Sigmoid colon (tissue), 7 donors: ENCODE measurements around the gene TXLNB. TPM values are rescaled to one million over a fixed set of nuclear protein-coding genes. Genes with fewer than 3 reads are reported as not detected.

ENCODE experiments used
- DNase-seq: peaks from one replicate; pipeline ENCODE4 v3.0.0-alpha.2; 2019
- H3K27ac ChIP-seq, 4 donors: fragments of 200-600 bp; sonication (generic); one replicate each; pipeline ENCODE4 v1.5.1; 2016 to 2019; ENCODE audit warnings: mild to moderate bottlenecking in 1 of 4
- H3K27me3 ChIP-seq, 3 donors: fragments of 200-600 bp; sonication (generic); one replicate each; pipeline ENCODE4 v1.5.1; 2019; ENCODE audit warnings: mild to moderate bottlenecking in 1 of 3
- H3K36me3 ChIP-seq, 4 donors: fragments of 200-600 bp; sonication (generic); one replicate each; pipeline ENCODE4 v1.5.1; 2016 to 2019
- H3K4me1 ChIP-seq, 4 donors: fragments of 200-600 bp; sonication (generic); one replicate each; pipeline ENCODE4 v1.5.1; 2017 to 2019
- H3K4me3 ChIP-seq, 4 donors: fragments of 200-600 bp; sonication (generic); one replicate each; pipeline ENCODE4 v1.5.1; 2017 to 2019; ENCODE audit warnings: mild to moderate bottlenecking in 2 of 4, moderate library complexity in 1 of 4
- H3K9me3 ChIP-seq, 4 donors: fragments of 200-600 bp in 3 of 4; sonication (generic) in 3 of 4; one replicate each; pipeline versions ENCODE4 v1.5.1 to v1.6.1; 2013 to 2019
- EP300 ChIP-seq, 4 donors: sonication (generic); formaldehyde crosslinking; IDR thresholded peaks; one replicate each; pipeline ENCODE4 v1.6.1; 2017; ENCODE audit warnings: antibody characterized with exemption in 4 of 4
- POLR2A ChIP-seq, 2 donors: fragments of 450-650 bp; IDR thresholded peaks; one replicate each; pipeline ENCODE4 v1.6.1; 2016; ENCODE audit warnings: antibody characterized with exemption in 2 of 2, mild to moderate bottlenecking in 2 of 2, moderate library complexity in 2 of 2
- POLR2AphosphoS5 ChIP-seq, 4 donors: sonication (generic); formaldehyde crosslinking; IDR thresholded peaks; one replicate each; pipeline ENCODE4 v1.6.1; 2017; ENCODE audit warnings: antibody characterized with exemption in 4 of 4
- WGBS, 2 donors: extraction: QIAGEN DNeasy Blood & Tissue Kit; methylation state at CpG; one replicate each; pipeline ENCODE4 v1.1.7; 2013; 5-methylcytosine and 5-hydroxymethylcytosine counted together
- intact Hi-C: fragments of 100-400 bp; cut with DNase I; formaldehyde crosslinking; loops from one replicate; pipeline ENCODE4 v1.15.1; 2023
- polyA plus RNA-seq, 3 donors: library from polyadenylated mRNA; stranded (reverse); fragments of 200-250 nt; gene quantifications; one replicate each; pipeline ENCODE4 v1.2.3, GENCODE V29; 2013
- total RNA-seq, 4 donors: library from RNA; depleted of rRNA; stranded (reverse); fragments of >200 nt; gene quantifications; one replicate each; pipeline ENCODE4 v1.1.0, GENCODE V29; 2016
- TF ChIP-seq, protein P1 (sequence below), 4 experiments: fragments of 450-650 bp in 3 of 4; fragments of 200-600 bp in 1 of 4; IDR thresholded peaks; one replicate each; pipeline ENCODE4 v1.5.1; 2016 to 2019; ENCODE audit warnings: antibody characterized with exemption in 4 of 4, mild to moderate bottlenecking in 3 of 4, moderate library complexity in 2 of 4
- donor health status: healthy with polysubstance abuse.
- donor health status: Bipolar disorder and iron deficiency.
- donor health status: healthy.

The TXLNB gene
- total and polyA plus RNA-seq, 7 donors = 0.58 to 3.9 (median 1.7) TPM; not detected in 1

DNA sequence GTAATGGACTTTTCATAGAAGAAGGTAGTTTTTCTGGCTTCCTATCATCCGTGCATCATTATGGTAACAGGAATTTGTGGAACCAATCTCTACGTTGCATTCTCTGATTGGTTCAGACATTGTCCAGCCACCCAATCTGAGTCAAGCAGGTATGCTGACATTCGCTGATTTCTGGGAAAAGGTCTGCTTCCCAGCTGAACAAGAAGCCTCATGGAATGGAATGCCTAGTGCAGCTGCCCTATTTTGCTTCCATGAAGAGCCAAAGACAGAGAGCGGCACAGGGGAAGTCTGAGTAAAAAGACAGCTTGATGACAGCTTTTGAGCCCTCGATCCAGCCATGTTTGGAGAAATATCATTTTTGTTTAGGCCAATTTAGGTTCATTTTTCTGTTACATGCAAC is 38.5 kb upstream of the TXLNB start:
- Histone ChIP-seq H3K4me3 (no peak overlapping the region), H3K9me3 (no peaks in the 10 kb centered on the region), H3K36me3 (no peaks in the 10 kb centered on the region), H3K4me1 (no peaks in the 10 kb centered on the region), H3K27me3 (no peaks in the 10 kb centered on the region), H3K27ac (no peak overlapping the region)
- TF ChIP-seq, protein P1, sequence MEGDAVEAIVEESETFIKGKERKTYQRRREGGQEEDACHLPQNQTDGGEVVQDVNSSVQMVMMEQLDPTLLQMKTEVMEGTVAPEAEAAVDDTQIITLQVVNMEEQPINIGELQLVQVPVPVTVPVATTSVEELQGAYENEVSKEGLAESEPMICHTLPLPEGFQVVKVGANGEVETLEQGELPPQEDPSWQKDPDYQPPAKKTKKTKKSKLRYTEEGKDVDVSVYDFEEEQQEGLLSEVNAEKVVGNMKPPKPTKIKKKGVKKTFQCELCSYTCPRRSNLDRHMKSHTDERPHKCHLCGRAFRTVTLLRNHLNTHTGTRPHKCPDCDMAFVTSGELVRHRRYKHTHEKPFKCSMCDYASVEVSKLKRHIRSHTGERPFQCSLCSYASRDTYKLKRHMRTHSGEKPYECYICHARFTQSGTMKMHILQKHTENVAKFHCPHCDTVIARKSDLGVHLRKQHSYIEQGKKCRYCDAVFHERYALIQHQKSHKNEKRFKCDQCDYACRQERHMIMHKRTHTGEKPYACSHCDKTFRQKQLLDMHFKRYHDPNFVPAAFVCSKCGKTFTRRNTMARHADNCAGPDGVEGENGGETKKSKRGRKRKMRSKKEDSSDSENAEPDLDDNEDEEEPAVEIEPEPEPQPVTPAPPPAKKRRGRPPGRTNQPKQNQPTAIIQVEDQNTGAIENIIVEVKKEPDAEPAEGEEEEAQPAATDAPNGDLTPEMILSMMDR (IDR thresholded peaks at IDR 0.05) = no peak
- no peak for TF ChIP-seq EP300 (IDR thresholded peaks at IDR 0.05)
- TF ChIP-seq POLR2AphosphoS5 (IDR thresholded peaks at IDR 0.05) = no peak
- intact Hi-C loops = no loop called here
- DNase-seq = no peak
- WGBS, 2 donors = 87 to 94% methylated on average over 5 of the region's 5 CpGs

DNA sequence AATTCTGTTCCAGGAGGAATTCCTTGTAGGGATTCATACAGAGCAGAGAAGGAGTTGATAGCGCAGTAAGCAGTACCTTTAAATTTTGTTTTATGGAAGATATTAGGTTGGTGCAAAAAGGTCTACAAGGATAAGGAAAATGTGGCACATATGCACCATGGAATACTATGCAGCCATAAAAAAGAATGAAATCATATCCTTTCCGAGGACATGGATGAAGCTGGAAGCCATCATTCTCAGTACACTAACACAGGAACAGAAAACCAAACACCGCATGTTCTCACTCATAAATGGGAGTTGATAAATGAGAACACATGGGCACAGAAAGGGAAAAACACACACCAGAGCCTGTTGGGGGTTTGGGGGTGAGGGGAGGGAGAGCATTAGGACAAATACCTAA is 37.4 kb upstream of the TXLNB start:
- no peak for TF ChIP-seq POLR2AphosphoS5 (IDR thresholded peaks at IDR 0.05)
- no peak for TF ChIP-seq EP300 (IDR thresholded peaks at IDR 0.05)
- TF ChIP-seq POLR2A (IDR thresholded peaks at IDR 0.05) = no peak
- TF ChIP-seq, protein P1 (IDR thresholded peaks at IDR 0.05) = no peak
- WGBS, 2 donors = 96 to 99% methylated on average over 3 of the region's 3 CpGs

DNA sequence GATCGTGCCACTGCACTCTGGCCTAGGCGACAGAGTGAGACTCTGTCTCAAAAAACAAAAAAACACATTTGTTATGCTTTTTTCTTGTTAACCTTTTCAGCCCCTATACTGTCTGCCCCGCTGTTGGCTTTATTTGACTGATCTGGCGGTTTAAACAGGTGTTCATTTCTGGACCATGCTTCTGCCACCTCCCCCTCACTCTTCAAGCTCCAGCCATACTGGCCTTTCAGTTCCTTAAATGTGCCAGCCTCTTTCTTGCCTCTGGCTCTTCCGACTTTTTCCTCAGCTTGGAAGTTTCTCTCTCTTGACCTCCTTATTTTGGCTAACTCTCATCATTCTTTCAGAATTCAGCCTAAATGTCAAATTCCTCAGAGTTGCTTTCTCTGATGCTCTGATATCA is 35.2 kb upstream of the TXLNB start:
- intact Hi-C loops = no loop called here
- 88 to 95% methylated on average over 5 of the region's 5 CpGs for WGBS, 2 donors
- no peak for TF ChIP-seq EP300 (IDR thresholded peaks at IDR 0.05)
- TF ChIP-seq POLR2A (IDR thresholded peaks at IDR 0.05) = no peak
- no peak for TF ChIP-seq POLR2AphosphoS5 (IDR thresholded peaks at IDR 0.05)
- TF ChIP-seq, protein P1 (IDR thresholded peaks at IDR 0.05) = no peak

More for the DNA sequence above, 37.4 kb upstream of the TXLNB start:
- no peak overlapping the region for H3K27ac ChIP-seq
- H3K36me3 ChIP-seq = no peaks in the 10 kb centered on the region
- no peak overlapping the region for H3K4me3 ChIP-seq
- DNase-seq = no peak
- intact Hi-C loops = no loop called here
- peaks cover 0 to 5% (median 0%) of the 10 kb centered on the region in 4 donors for H3K4me1 ChIP-seq
- H3K9me3 ChIP-seq = no peaks in the 10 kb centered on the region
- no peaks in the 10 kb centered on the region for H3K27me3 ChIP-seq

DNA sequence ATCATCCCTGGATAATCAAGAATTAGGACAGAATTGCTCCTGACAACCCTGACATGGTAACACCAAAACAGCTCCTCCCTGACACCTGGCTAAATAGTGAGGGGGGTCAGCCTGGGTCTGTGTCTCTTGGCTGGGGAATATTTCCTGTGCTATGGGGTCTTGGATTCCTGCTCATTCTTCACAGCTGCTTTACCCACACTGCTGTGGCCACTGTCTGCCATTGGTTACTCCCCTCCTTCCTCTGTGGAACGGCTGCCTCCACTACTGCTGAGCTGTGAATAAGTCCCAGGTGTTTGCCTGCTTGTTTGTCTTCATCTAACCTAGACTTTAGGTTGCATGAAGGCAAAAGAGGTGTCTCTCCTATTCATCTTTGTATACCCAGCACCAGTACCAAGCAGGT is 33.9 kb upstream of the TXLNB start:
- Histone ChIP-seq H3K4me3 (no peak overlapping the region), H3K27me3 (no peaks in the 10 kb centered on the region), H3K27ac (peak overlapping the region in 1 of 4 donors; percentile 12), H3K9me3 (no peaks in the 10 kb centered on the region), H3K36me3 (no peaks in the 10 kb centered on the region), H3K4me1 (peaks cover 0 to 5% (median 0%) of the 10 kb centered on the region in 4 donors)
- intact Hi-C loops = no loop called here
- TF ChIP-seq EP300 (IDR thresholded peaks at IDR 0.05) (no peak), POLR2A (IDR thresholded peaks at IDR 0.05) (no peak), POLR2AphosphoS5 (IDR thresholded peaks at IDR 0.05) (no peak)
- TF ChIP-seq, protein P1 (IDR thresholded peaks at IDR 0.05) = no peak
- DNase-seq = no peak
- 27 to 55% methylated on average over 1 of the region's 1 CpG for WGBS, 2 donors

More for the DNA sequence above, 35.2 kb upstream of the TXLNB start:
- Histone ChIP-seq H3K27me3 (no peaks in the 10 kb centered on the region), H3K4me3 (no peak overlapping the region), H3K27ac (no peak overlapping the region), H3K9me3 (no peaks in the 10 kb centered on the region), H3K4me1 (peaks cover 0 to 5% (median 0%) of the 10 kb centered on the region in 4 donors), H3K36me3 (no peaks in the 10 kb centered on the region)
- no peak for DNase-seq

DNA sequence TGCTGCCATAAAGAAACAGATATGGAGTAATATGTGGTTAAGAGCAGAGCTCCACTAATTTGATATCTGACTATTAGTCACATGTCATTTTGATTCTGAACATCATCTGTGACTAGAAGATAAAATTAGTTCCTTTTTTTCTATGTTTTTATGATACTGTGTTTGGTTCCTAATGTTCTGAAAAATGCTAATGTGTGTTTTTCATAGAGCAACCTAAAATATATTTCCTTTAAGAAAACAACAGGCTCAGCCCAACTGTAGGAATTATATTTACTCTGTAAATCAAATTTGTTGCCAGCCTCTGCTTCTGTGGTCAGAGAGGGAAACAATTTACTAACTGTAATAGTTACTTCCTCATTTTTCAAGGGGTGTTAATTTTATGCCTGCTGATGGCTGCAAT is 33.3 kb upstream of the TXLNB start:
- intact Hi-C loops = no loop called here
- Histone ChIP-seq H3K9me3 (no peaks in the 10 kb centered on the region), H3K36me3 (no peaks in the 10 kb centered on the region), H3K4me3 (no peak overlapping the region), H3K27me3 (no peaks in the 10 kb centered on the region), H3K4me1 (peaks cover 0 to 5% (median 0%) of the 10 kb centered on the region in 4 donors), H3K27ac (peak overlapping the region in 2 of 4 donors; percentile 52 to 64)
- TF ChIP-seq, protein P1 (IDR thresholded peaks at IDR 0.05) = no peak
- TF ChIP-seq EP300 (IDR thresholded peaks at IDR 0.05) (no peak), POLR2A (IDR thresholded peaks at IDR 0.05) (no peak), POLR2AphosphoS5 (IDR thresholded peaks at IDR 0.05) (no peak)
- no peak for DNase-seq
